NB4 (cell line): ENCODE measurements around the gene LRRC4B.
"Not testable (repeated sequence)": the region's sequence is repeated elsewhere in the genome, so short reads cannot be mapped to it uniquely, and the experiment has no call there.

Source experiments
- POLR2A ChIP-seq: IDR thresholded peaks from 2 replicates; pipeline ENCODE4 v1.6.1; 2011; ENCODE audit warnings: mild to moderate bottlenecking; ENCODE audit not compliant: insufficient read length; ENCODE audit errors: extremely low read depth
- TF ChIP-seq, protein P1 (sequence below): IDR thresholded peaks from 2 replicates; pipeline ENCODE4 v1.6.1; 2011; ENCODE audit warnings: low read depth, low read length

DNA sequence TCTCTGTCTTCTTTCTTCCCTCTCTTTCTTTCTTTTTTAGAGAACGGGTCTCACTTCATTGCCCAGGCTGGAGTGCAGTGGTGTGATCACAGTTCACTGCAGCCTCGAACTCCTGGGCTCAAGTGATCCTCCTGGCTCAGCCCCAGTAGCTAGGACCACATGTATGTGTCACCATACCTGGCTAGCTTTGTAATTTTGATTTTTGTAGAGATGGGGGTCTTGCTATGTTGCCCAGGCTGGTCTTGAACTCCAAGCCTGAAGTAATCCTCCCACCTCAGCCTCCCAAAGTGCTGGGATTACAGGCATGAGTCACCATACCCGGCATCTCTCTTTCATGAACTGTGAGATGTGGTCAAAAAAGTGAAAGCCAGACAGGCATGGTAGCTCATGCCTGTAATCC lies 94.9 kb downstream of the LRRC4B start:
- TF ChIP-seq, protein P1, sequence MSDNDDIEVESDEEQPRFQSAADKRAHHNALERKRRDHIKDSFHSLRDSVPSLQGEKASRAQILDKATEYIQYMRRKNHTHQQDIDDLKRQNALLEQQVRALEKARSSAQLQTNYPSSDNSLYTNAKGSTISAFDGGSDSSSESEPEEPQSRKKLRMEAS: not testable (repeated sequence)
- not testable (repeated sequence) for TF ChIP-seq POLR2A
